C4-2B (cell line): ENCODE measurements around the gene CIB4.

Experiments used
- H3K27ac ChIP-seq: fragments of 450-650 bp; 2 replicates; pipeline ENCODE4 v1.5.1; 2017
- CTCF ChIP-seq: fragments of 450-650 bp; conservative IDR thresholded peaks from 2 replicates; pipeline ENCODE4 v1.5.1; 2017; ENCODE audit warnings: mild to moderate bottlenecking
- ZFX ChIP-seq: fragments of 450-650 bp; IDR thresholded peaks from 2 replicates; pipeline ENCODE4 v1.6.1; 2017

Gene CIB4

DNA sequence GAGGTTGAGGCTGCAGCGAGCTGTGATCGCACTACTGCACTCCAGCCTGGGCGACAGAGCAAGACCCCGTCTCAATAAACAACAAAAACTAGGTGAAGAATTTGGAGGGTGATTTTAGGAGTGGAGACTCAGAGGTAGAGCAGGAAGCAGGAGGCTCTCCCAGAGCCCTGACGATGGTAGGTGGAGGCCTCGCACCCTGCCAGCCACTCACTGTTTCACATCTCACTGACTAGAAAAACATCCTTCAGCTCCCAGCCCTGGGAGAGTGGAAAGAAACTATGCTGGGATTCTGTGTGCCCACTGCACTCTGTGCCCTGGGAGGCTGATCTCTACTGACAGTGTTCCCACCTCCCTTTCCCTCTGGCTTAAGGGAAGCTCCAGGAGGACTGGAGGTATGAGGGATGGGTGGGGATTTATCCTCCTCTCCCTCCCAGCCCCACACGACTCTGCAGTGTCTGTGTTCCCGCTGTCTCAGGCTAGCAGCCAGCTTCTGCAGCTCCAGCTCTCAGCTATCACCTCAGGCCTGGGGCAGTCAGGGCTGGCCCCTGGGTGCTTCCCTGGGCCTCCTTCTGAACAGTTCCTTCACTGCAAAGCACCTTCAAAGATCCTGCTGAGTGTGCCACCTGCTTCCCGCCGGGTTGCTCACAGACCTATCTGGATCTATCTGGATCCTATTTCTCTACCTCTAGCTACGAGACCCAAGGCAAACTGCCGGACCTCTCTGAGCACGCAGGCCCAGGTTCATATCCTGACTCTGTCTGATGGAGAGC is 9.6 kb downstream of the CIB4 start:
- TF ChIP-seq CTCF = no peak
- no peak for TF ChIP-seq ZFX

DNA sequence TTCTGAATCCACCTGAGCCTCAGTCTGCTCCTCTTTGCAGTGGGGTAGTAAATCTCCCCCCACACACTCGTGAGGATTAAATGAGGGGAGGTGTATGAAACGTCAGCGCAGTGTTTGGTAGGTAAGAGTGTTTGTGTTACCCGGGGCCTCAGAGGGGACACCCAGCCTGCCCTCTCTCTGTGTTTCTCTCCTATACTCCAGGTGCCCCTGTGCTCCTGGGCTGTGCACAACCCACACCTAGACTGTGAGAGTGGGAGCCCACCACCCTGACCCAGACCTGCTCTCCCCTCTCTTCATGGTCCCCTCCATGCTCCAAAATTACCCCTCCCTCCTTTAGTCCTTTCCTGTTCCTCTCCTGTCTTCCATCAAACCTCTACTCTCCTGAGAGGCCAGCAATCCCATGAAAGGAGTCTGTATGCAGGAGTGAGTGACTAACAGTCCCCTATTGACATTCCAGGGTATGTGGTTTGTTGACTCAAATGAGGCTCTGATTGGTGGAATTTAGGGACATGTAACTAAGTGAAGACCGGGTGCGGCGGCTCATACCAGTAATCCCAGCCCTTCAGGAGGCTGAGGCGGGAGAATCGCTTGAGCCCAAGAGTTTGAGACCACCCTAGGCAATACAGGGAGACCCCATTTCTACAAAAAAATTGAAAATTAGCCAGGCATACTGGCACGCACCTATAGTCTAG is 10.4 kb downstream of the CIB4 start:
- H3K27ac ChIP-seq = no peak overlapping the region
- no peak for TF ChIP-seq CTCF

More for the DNA sequence above, 9.6 kb downstream of the CIB4 start:
- H3K27ac ChIP-seq = no peak overlapping the region

DNA sequence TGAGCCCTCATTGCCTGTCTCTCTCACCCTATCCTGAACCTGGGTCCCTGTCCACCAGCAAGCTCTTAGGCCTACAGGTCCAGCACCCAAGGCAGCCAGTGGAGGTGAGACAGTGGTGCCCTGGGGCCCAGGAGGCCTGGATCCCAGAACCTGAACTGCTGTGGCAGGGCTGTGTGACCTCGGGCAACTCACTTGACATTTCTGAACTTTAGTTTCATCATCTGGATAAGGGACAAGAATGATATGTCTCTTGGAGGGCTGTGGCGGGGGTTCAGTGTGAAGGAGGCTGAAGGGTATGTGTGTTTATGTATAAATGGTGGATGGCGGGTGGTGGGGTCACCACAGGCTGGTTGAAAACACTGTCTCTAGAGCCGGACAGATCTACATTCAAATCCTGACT is 10.9 kb downstream of the CIB4 start:
- TF ChIP-seq ZFX = no peak
- TF ChIP-seq CTCF = no peak
- H3K27ac ChIP-seq = no peak overlapping the region

DNA sequence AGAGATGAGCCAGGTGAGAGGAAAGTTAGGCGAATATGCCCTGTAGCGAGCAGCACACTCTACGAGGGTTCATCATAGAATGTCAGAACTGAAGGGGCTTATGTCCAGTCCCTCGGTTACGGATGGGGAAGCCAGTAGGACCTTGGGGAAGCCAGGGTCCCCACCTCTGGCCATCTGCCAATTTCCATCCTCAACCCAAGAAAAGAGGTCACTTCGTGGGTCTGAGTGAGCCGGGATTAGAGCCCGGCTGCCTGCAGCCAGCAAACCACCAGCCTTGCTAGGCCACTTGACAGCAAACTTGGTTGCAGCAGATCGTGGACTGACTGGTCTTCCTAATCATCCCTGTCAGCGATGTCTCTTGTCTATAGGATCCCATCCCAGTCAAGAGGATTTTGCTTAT is 11.4 kb downstream of the CIB4 start:
- no peak overlapping the region for H3K27ac ChIP-seq
- TF ChIP-seq ZFX (no peak), CTCF (no peak)

DNA sequence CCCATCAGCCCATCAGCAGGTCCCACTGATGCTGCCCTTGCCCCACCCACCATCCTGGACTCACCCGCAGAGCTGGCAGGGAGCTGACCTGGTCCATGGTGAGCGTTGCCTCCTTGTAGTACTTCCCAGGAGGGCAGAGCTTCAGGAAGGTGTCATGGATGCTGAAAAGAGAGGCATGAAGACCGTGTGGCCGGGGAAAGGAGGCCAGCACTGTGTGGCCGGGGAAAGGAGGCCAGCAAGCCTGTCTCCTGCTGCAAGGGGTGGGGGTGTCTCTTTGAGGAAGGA is 11.9 kb downstream of the CIB4 start:
- H3K27ac ChIP-seq = no peak overlapping the region
- TF ChIP-seq ZFX (no peak), CTCF (no peak)

DNA sequence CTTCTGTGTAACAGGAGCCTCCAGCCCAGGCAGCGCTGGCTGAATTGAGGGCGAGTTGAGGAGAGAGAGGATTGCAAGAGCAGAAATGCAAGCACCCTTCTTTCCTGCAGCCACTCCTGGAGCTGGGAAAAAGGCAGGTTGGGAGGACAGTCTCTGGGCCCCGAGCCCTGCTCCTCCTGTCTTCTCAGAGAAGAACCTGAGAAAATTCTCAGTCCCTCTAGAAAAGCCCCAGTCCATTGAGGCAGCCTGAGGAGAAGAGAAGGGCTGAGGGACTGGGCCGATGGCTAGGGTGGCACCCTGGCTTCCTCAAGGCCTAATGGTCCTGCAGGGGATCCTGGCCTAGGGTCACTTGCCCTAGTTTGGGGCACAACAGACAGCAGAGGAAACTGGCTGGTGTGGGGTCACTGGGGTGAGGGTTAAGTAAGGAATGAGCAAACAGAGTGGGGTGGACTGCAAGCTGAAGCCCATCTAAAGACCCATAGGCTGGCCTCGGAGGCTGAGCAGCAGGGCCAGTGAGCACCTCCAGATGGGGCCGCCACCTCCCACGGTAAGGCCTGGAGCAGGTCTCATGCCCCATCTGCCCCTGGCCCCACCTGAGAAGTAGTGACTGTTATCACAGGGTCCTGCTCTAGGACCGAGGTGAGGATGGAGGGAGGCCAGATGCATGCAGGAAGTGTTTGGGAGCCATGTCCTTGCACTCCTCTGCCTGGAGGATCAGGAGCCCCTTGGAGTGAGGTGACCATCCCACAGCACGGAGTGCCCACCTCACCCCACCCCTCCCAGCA is 12.4 kb downstream of the CIB4 start:
- H3K27ac ChIP-seq = no peak overlapping the region
- no peak for TF ChIP-seq CTCF
- TF ChIP-seq ZFX = no peak
